ENCODE measurements around the gene ASGR2.

GRCh38 chr17:7063518-7064094 lies 51.0 kb downstream of the ASGR2 start:
- TF ChIP-seq TAF1 (IDR thresholded peaks at IDR 0.05; ENCODE audit: low read depth, low read length): no peak
- no peak for TF ChIP-seq PAX5 (IDR thresholded peaks at IDR 0.05; ENCODE audit: insufficient read depth, low read length, severe bottlenecking)
- TF ChIP-seq POLR2A (IDR thresholded peaks at IDR 0.05; ENCODE audit: low read depth, low read length): no peak

Data from GM12891 (cell line).